Coronary artery (tissue), 2 donors: ENCODE results near the gene ABR.

Experiments used
- DNase-seq: peaks from one replicate; pipeline ENCODE4 v3.0.0-alpha.2; 2017; ENCODE audit warnings: low spot score
- H3K27ac ChIP-seq, 2 donors: fragments of 200-600 bp; sonication (generic); one replicate each; pipeline ENCODE4 v1.5.1; 2016 to 2019
- H3K4me3 ChIP-seq: fragments of 200-600 bp; sonication (generic); 2 replicates; pipeline ENCODE4 v1.5.1; 2016; ENCODE audit warnings: mild to moderate bottlenecking, moderate library complexity
- TF ChIP-seq, protein P1 (sequence below): fragments of 200-600 bp; sonication (generic); IDR thresholded peaks from one replicate; pipeline ENCODE4 v1.5.1; 2019; ENCODE audit warnings: antibody characterized with exemption

ABR gene

DNA sequence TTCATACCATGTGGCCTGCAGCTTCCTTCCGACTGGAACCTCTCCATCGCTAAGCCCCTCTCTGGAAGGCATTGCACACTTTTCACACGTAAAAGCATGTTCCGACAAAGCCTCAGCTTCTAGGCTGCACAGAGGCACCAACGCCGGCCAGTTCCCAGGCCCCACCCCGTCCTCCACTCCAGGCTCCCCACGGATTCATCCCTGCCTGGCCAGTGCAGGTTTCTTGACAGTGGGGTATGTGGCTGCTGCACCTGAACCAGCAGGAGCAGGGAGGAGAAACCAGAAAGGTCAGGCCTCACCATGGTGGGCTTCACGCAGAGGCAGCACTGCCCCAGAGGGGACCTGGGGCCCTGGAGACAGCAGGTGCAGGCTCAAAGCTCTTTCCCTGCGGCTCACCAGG lies 168.6 kb downstream of the ABR start:
- TF ChIP-seq, protein P1, sequence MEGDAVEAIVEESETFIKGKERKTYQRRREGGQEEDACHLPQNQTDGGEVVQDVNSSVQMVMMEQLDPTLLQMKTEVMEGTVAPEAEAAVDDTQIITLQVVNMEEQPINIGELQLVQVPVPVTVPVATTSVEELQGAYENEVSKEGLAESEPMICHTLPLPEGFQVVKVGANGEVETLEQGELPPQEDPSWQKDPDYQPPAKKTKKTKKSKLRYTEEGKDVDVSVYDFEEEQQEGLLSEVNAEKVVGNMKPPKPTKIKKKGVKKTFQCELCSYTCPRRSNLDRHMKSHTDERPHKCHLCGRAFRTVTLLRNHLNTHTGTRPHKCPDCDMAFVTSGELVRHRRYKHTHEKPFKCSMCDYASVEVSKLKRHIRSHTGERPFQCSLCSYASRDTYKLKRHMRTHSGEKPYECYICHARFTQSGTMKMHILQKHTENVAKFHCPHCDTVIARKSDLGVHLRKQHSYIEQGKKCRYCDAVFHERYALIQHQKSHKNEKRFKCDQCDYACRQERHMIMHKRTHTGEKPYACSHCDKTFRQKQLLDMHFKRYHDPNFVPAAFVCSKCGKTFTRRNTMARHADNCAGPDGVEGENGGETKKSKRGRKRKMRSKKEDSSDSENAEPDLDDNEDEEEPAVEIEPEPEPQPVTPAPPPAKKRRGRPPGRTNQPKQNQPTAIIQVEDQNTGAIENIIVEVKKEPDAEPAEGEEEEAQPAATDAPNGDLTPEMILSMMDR, result no peak
- Histone ChIP-seq H3K4me3 (no peak overlapping the region), H3K27ac (peak overlapping the region; percentile 7 to 94)
- no peak for DNase-seq

DNA sequence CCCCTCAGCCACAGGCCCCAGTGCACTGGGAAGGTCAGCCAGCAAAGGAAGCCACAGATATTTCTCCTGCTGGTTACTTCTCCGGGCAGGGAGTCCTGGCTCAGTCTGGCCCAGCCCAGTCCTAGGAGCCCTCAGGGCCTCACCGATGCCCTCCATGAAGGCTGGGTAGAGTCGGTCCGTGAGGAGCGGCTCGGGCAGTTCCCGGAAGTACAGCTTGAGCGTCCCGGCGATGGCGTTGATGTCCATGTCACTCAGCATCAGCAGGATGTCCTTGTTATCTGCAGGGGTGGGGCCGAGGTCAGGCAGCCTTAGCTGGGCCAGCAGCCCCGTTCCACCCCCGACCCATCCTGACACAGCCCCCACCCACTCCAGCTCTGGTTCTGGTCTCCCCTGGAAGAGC lies 169.2 kb downstream of the ABR start:
- Histone ChIP-seq H3K4me3 (no peak overlapping the region), H3K27ac (peak overlapping the region; percentile 94 to 96)
- no peak for DNase-seq
- TF ChIP-seq, protein P1, result no peak

DNA sequence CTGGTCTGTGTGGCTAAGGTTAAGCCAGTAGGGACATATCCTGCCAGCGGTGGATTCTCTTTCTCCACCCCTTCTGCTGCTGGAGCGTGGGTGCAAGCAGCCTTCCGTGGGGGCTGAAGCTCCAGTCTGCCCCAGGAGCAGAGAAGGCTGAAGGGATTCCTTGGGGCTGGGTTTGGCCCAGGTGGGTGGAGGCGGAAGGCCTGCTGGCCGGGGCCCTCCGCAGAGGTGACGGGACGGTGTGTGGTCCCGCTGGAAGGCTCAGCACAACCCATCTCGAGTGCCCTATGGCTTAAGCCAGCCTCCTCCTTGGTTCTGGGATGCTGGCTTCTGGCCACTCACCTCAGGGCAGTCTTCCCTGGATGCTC lies 169.7 kb downstream of the ABR start:
- TF ChIP-seq, protein P1, result no peak
- Histone ChIP-seq H3K4me3 (no peak overlapping the region), H3K27ac (peak overlapping the region; percentile 94 to 96)
- no peak for DNase-seq

DNA sequence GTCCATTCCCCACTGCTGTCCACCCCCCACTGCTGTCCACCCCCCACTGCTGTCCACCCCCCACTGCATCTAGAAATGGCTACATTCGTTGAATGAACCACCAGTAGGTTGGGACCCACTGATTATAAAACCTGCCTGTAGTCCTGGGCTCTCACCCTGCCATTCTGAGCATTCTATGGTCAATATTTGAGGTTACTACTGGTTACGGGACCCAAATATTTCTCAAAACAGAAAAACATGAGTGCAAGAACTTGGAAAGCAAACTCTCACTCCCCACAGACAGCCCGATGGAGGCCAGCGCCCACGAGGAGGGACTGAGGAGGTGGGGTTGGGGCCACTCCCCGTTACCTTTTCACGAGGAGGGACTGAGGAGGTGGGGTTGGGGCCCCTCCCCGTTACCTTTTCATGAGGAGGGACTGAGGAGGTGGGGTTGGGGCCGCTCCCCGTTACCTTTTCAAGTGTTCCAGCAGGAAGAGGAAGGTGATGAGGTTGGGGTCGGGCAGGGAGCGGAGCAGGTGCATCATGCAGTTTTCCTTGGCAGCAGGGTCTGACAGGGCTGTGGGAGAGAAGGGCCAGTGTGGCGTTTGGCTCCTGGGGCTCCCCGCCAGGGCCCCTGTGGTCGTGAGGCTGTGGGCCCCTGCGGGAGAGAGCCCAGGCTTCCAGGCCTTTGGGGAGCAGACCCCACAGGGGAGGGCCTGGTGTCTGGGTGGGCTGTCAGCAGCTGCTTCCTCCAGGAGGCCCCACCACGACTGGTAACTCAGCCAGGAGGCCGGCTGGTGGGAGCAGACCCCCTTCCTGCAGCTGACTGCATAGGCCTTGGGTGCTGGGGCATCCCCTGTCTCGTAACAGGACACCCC lies 170.3 kb downstream of the ABR start:
- TF ChIP-seq, protein P1, result no peak
- Histone ChIP-seq H3K27ac (peak overlapping the region; percentile 94 to 96), H3K4me3 (no peak overlapping the region)
- DNase-seq, result peak; percentile 76

DNA sequence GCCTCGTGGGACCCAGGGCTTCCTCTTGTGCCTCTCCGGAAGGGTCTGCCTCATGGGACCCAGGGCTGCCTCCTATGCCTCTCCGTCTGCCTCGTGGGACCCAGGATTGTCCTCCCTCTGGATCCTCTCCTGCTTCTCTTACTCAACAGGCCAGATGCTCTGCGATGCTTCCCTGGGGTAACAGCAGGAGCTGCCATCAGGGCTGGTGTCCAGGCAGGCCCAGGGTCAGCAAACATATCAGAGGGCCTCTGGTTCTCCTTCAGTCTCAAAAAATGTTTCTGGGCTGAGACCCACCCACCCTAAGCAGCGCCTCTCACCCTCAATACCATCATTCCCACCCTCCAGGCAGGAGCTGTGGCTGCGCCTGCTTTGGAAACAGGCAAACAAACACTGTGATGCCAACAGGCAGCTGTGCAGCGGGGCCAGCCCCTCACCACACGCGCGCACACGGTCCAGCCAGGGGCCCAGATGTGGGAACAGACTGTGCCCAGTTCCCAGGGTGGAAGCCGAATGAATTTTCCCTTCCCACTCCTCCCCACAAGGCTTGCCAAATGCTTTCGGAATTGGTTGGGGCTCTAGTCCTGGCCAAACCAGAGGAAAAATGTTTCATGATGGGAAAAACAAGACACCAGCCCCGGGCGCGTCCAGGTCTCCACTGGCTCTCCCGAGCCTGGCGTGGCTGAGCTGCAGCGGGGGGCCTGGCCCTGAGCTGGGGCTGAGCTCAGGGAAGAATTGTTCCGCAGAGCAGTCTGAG lies 171.6 kb downstream of the ABR start:
- DNase-seq, result peak; percentile 92
- Histone ChIP-seq H3K27ac (peak overlapping the region; percentile 94 to 96), H3K4me3 (peak overlapping the region; percentile 29)
- TF ChIP-seq, protein P1, result no peak

DNA sequence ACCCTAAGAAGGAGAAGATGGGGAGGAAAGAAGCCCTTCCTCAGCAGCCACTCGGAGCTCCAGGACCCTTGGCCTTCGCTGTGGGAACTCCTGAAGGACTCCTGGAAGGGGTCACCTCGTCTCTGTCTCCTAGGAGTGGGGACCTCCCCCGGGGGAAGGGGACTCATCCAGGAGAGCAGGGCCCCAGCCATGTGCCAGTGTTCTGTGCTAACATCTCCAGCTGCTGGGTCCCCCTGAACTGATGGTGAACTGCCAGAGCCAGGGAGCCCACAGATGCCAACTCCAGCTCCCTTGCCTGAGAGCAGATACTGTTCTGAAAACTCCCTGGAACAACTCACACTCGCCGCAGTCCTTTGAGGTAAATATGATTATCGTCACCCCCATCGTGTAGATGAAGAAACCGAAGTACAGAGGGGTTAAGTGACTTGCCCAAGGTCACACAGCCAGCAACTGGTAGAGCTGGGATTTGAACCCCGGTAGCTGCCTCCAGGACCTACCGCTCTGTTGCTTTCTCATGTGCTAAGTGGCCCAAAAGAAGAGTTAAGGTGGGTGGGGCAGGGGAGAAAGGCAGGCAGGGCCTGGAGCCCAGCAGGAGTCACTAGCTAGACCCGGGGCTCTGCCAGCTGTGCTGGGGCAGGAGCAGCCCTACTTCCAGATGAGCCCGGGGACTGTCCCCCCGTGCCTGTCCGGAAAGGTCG lies 172.3 kb downstream of the ABR start:
- peak overlapping the region; percentile 94 to 96 for H3K27ac ChIP-seq
- TF ChIP-seq, protein P1, result no peak
- DNase-seq, result peak; percentile 77
- H3K4me3 ChIP-seq, result peak overlapping the region; percentile 29
